Globus pallidus (tissue), 1 donor: ENCODE results near the gene SERPINB10.

Experiments
- DNase-seq: peaks from one replicate; pipeline ENCODE4 v3.0.0-alpha.2; 2015; ENCODE audit warnings: low spot score

The SERPINB10 gene

DNA sequence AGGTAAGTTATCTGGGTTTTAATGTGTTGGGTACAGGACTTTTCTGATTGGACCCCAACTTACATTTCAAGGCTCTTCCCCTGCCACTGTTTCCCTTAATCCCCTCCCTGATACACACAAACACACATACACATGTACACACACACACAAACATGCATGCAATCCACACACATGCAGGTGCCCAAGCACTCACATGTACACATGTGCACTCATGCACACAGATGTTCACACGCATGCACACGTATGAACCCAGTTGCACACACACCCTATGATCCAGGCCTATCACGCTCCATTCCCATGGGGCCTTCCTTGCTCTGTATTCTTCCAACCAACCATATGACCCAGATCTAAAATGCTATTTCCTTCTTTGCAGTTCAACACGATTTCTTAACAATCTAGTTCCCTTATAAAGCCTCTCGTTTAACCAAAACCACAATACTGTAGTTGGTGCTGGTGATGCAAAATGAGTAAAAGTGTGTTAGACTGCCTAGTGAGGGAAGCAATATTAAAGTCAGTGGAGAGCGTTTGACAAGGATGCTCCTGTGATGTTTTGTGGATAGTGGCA is 73.2 kb downstream of the SERPINB10 start:
- DNase-seq = no peak

- DNase-seq = no peak
Observed at GRCh38 chr18:63981719-63982118, 74.0 kb downstream of the SERPINB10 start.

- no peak for DNase-seq
Observed at GRCh38 chr18:63982361-63982760, 74.6 kb downstream of the SERPINB10 start.
